HFF-Myc (cell line): Measurements from ENCODE around the gene PUS10.

Experiments used
- DNase-seq: peaks from one replicate; pipeline ENCODE4 v3.0.0-alpha.2; 2011; ENCODE audit warnings: low read depth; ENCODE audit errors: extremely low read depth
- H3K4me3 ChIP-seq: replicated peaks from 2 replicates; pipeline ENCODE4 v1.5.1; 2011; ENCODE audit warnings: low read depth, mild to moderate bottlenecking, control low read depth, low read length
- CTCF ChIP-seq: IDR thresholded peaks from 2 replicates; pipeline ENCODE4 v1.5.1; 2012; ENCODE audit warnings: mild to moderate bottlenecking, low read depth, low read length, control low read depth; ENCODE audit errors: missing control alignments

The PUS10 gene

GRCh38 chr2:60972889-60973656, 45.0 kb downstream of the PUS10 start:
- no peak overlapping the region for H3K4me3 ChIP-seq
- DNase-seq: no peak
- TF ChIP-seq CTCF: no peak

- no peak for DNase-seq
- no peak overlapping the region for H3K4me3 ChIP-seq
- no peak for TF ChIP-seq CTCF
Observed at GRCh38 chr2:60966507-60967405, 51.3 kb downstream of the PUS10 start.

- no peak for TF ChIP-seq CTCF
- H3K4me3 ChIP-seq: no peak overlapping the region
- DNase-seq: no peak
Observed at GRCh38 chr2:60965499-60965785, 52.6 kb downstream of the PUS10 start.

GRCh38 chr2:60964651-60965498, 53.2 kb downstream of the PUS10 start:
- TF ChIP-seq CTCF: no peak
- H3K4me3 ChIP-seq: no peak overlapping the region
- no peak for DNase-seq

GRCh38 chr2:60963190-60963589, 54.9 kb downstream of the PUS10 start:
- no peak for DNase-seq
- no peak for TF ChIP-seq CTCF
- no peak overlapping the region for H3K4me3 ChIP-seq

- no peak for DNase-seq
- TF ChIP-seq CTCF: no peak
- no peak overlapping the region for H3K4me3 ChIP-seq
Observed at GRCh38 chr2:60962528-60962927, 55.5 kb downstream of the PUS10 start.
